Middle frontal gyrus (tissue), 1 donor: ENCODE results near the gene LPCAT1.
A peak's percentile ranks its signal among the peaks of the same experiment; 100 is the strongest.

Experiments
- DNase-seq: peaks from one replicate; pipeline ENCODE4 v3.0.0-alpha.2; 2015; ENCODE audit warnings: low spot score; ENCODE audit errors: extremely low spot score

LPCAT1 gene

DNA sequence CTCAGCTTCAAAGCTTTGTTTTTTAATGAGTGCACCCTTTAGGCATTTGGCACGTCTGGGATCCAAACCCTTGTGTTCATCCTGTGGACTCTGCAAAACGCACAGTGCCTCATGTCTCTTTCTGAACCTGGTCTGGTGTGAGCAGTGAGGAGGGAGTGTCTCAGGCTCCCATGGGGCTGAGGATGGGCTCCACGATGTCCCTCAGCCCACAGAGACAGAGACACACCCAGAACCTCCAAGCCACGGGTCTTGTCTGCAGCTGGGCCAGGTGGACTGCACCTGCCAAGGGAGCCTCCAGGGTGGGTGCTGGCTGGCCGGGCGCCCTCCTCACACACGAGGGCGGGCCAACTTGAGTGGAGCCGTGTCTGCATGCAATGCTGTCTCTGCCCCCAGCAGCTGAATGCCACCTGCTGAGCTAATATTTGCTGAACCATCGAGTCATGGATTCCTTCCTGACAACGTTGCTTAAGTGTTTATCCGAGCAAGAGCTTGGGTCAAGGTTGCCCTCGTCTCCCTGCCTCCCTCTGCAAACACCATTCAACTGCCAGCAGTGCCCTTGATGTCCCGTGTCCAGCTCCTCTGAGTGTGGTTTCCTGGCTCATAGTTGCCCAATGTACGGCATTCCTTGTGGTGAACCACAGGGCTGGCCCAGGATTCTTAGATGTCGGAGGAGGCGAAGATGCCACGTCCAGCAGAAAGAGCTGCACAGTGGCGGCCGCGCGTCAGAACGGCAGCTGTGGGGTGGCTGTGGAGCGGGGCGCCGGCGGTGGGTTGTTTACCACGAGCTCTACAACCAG is 31.4 kb upstream of the LPCAT1 start:
- no peak for DNase-seq

DNA sequence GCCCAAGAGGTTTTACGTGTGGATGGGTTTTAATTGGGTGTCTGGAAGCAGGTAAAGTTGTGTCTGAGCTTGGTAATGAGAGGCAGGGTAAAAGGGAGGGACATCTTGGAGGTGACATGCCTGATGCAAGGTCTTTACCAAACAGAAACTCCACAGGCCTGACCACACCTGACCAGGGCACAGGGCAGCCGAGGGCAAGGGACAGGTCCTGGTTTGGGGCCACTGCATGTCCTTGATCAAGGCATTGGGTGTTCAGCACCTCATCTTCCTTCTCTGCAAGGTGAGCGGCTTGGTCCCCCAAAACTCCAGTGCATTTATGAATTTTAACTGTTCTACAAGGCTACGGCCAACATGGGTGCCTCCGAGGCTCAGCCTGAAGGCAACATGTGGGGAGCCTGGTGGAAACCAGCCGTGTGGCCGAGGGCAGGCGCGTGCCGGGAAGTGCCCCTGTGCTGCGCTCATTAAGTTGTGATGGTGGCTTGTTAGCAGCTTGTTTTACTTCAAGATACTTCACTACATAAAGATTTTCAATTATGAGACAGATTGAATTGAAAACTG is 30.7 kb upstream of the LPCAT1 start:
- DNase-seq, result no peak

DNA sequence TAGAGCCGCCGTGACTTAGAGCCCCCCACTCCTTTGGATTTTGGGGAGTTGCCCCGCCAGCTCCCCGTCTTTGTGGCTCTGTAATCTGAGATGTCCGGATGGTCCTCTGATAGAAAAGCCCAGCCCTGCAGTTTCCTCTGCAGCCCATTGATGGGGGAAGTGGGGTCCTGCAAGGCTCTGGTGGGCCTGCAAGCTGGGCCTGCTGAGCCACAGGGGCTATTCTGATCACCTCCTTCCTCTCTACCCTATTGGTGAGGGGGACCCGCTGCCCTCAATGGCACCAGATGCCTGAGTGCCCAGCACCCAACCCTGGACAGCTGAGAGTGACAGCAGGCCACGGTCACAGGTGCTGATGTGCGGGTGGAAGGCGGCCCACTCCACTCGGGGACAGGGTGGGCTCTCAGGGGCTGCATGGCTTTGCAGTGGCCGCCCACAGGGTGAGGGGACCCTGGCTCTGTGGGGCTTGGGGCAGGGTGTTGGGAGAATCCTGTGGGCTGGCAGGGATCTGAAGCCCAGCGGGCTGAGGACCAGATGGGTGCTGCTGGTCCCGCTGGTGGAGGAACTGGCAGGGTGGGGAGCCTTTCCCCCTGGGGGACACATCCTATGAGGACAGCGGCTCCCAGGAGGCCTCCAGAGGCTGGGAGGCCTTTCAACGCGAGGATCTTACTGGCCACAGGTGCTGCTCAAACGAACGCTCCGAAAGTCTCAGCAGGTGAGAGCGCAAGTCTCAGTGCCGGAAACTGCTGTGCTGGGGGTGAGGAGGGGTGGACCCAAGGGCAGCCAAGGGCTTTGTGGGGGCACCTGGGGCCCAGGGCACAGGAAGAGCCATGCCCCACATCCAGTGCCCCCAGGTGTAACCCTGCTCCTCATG is 30.0 kb upstream of the LPCAT1 start:
- DNase-seq, result no peak

DNA sequence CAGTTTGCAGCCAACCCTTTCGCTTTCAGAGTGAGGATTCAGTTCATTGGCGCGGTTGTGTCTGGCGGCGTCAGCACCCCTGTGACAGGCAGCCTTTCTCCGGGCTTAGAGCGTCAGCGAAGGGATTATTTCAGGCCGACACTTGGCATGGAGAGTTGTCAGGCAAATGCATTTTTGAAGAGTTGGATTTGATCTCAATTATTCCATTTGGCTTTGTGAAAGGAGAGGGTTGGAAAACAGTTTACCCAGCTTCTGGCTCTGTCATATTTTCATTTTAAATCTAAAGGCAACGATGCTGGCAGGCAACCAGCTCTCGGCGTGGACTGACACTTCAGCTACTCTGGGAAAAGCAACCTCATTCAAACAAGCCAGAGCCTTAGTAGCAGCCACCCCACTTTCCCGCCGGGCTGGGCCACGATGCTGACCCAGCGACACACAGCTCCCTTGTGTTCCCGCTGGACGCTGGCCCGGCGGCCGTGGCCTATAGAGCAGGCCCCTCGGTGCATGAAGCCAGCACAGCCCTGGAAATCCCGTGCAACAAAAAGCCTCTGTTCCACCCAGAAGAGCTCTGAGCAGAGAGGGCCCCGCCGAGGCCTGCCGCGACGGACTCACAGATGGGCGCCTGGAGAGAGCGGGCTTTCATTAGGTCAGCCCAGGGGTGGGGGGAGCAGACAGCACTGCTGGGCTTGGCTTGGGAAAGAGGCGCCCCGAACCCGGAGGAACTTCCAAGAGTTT is 28.9 kb upstream of the LPCAT1 start:
- DNase-seq, result peak; percentile 90

GRCh38 chr5:1551426-1552301 is 27.9 kb upstream of the LPCAT1 start:
- DNase-seq, result no peak

DNA sequence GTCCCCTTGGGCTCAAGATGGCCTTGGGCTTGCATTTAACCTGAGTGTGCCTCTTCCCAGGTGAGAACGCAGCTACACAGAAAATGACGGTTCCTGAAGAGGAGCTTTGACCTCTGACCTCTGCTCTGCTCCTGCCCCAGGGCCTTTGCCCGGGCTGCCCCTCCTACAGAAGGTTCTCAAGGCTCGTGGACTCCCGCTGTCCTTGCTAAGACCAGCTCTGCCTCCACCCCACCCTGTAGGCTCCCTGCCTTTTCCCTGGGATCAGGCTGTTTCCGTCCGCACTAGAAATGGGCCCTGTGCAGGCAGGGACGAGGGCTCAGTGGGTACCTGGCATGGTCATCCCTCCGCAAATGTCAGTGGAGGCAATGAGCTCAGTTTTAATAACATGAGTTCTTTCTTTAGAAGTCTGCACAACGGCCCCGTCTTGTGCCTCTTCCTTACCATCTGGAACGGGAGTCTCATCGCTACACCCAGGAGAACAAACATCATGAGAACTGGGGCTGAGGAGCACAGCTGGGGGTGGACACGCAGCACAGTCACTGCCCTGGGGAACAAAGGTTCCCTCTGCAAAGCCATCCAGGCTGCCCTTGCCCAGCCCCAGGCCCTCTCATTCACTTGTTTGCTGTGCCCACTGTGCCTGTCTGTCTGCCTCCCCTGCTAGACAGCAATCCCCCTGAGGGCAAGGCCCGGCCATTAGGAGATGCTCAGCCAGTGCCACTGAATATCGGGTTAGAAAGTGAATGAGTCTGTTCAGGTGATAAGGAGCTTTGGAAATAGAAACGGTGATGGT is 26.7 kb upstream of the LPCAT1 start:
- DNase-seq, result no peak

DNA sequence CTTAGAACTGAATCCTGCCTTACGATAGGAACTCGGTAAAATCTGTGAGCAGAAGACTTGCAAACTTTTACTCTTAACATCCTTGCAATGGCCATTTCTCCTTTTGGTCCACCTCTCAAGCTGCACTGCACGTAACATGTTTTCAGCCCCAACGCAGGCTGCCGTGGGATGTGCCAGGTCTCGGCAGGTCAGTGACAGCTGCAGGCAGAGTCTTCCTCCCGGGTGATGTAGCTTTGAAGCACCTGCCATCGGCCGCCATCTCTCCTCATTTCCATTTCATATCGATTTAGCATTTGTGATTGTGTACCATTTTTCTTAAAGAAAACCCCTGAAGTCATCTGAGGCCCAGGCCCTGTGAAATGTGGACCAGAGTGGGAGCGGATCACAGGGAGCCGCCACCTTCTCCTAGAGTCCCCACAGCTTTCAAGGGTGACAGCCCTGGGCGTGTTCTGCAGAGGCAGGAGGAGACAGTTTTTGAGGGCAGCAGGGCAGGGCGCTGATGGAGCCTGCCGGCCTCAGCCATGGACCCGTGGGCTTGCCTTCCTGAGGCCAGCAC is 25.8 kb upstream of the LPCAT1 start:
- DNase-seq, result no peak

DNA sequence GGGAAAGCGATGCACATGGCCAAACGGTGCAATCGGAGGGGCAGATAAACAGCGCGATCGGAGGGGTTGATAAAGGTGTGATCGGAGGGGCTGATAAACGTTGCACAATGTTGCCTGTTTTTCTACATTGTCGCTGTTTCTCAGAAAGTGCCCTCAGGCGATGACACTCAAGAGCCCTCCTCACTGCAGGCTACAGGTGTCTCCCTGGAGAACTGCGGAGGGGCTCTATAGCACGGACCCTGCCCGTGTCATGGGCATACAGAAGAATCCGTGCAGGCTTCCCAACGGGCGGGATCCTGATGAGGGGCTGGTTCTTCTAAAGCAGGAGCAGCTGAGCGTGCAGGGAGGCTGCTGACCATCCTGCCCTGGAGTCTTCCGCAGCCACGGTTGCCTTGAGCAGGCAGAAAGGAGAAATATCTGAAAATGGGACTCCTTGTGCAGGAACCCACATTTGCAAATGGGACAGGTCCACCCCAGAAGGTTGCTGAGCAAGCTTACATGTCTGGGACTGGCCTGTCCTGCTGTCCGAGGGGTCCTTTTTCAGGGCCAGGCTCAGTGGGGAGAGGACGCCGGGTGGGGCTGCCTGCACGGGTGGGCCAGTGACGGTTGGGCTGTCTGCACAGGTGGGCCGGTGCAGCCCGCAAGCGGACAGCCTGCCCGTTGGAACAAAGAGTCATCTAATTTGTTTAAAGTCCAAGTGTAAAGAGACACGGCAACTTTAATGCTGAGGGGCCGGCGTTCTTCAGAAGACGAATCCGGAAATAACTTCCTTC is 25.1 kb upstream of the LPCAT1 start:
- no peak for DNase-seq

DNA sequence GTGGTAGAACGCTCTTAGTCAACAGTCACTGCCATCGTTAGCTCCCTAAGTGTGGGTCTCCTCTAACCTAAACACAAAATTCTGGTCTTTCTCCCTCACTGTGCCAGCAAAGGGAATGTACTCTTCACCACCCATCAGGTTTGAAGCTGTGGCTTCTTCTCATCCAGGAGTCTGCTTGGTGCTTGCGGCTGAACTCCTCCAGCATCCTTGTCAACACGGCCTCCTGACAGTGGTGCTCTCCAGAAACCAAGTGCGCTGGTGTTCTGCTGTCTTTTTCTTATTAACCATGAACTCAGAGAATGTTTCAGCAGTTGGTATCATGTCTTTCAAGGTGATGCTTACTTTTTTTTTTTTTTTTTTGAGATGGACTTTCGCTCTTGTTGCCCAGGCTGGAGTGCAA is 23.9 kb upstream of the LPCAT1 start:
- no peak for DNase-seq

GRCh38 chr5:1547236-1547635 is 23.5 kb upstream of the LPCAT1 start:
- no peak for DNase-seq

GRCh38 chr5:1546556-1546955 is 22.8 kb upstream of the LPCAT1 start:
- DNase-seq, result no peak

GRCh38 chr5:1545805-1546355 is 22.1 kb upstream of the LPCAT1 start:
- DNase-seq, result no peak

GRCh38 chr5:1545126-1545804 is 21.5 kb upstream of the LPCAT1 start:
- no peak for DNase-seq

GRCh38 chr5:1544294-1544961 is 20.7 kb upstream of the LPCAT1 start:
- no peak for DNase-seq

DNA sequence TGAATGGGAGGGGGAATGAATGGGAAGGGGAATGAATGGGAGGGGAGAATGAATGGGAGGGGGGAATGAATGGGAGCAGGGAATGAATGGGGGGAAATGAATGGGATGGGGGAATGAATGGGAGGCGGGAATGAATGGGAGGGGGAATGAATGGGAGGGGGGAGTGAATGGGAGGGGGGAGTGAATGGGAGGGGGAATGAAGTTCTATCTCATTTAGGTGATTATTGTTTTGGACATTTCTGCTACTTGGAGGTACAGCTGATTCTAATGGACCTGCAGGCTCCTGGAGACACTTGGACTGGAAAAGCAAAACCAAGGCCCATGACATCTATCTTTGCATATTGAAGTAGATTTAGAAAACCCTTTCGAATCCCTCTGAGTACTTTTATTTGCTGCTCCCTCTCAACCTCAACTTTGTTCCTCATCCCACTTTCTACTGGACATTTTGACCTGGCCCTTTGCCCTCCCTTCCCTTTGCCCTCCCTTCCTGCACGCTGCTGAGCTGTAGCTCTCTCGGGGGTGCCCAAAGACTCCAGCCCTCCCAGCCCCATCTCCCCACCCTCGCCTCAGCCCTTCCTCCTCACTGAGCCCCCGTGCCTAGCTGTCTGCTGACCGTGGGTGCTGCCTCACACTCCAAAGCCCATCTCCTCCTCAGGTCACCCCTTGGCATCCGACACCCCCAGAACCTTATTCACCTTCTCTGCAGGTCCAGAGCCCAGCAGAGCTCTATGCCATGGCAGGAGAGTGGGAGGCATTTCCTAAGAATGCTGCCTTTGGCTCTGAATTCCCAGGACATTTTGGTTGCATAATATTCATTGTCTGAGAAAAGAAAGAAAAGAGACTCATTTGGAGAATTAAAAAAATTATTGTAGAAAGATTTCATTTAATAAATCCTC is 19.9 kb upstream of the LPCAT1 start:
- DNase-seq, result no peak

- DNase-seq, result no peak
These were observed 19.0 kb upstream of the LPCAT1 start for GRCh38 chr5:1542781-1543180.
